Nephron progenitor cell (in vitro differentiated cells): Measurements from ENCODE around the gene CSMD2.

Experiments
- DNase-seq: peaks from one replicate; pipeline ENCODE4 v3.0.0; 2021
- H3K27ac Mint-ChIP-seq: 2 replicates; pipeline ENCODE4 v1.8.0; 2021; ENCODE audit warnings: mild to moderate bottlenecking, moderate library complexity, mixed read lengths
- H3K27me3 Mint-ChIP-seq: 2 replicates; pipeline ENCODE4 v1.8.0; 2021; ENCODE audit warnings: mild to moderate bottlenecking, low read depth, mixed read lengths; ENCODE audit not compliant: poor library complexity
- H3K36me3 Mint-ChIP-seq: 2 replicates; pipeline ENCODE4 v1.8.0; 2021; ENCODE audit warnings: low read depth, mixed read lengths
- H3K4me1 Mint-ChIP-seq: 2 replicates; pipeline ENCODE4 v1.8.0; 2021; ENCODE audit warnings: mixed read lengths
- H3K4me3 Mint-ChIP-seq: 2 replicates; pipeline ENCODE4 v1.8.0; 2021; ENCODE audit warnings: mild to moderate bottlenecking, moderate library complexity, mixed read lengths
- H3K9me3 Mint-ChIP-seq: 2 replicates; pipeline ENCODE4 v1.8.0; 2021; ENCODE audit warnings: mild to moderate bottlenecking, moderate library complexity, mixed read lengths
- CTCF ChIP-seq: fragments of 200-600 bp; sonication (generic); IDR thresholded peaks from 2 replicates; pipeline ENCODE4 v1.5.0; 2021; ENCODE audit warnings: antibody characterized with exemption

CSMD2 gene

GRCh38 chr1:33470495-33471012 lies 694.5 kb downstream of the CSMD2 start:
- TF ChIP-seq CTCF, result peak; percentile 78
- DNase-seq, result peak; percentile 70
- Mint-ChIP-seq H3K9me3 (peaks cover 7% of the 10 kb centered on the region), H3K27me3 (peaks cover 3% of the 10 kb centered on the region), H3K36me3 (no peaks in the 10 kb centered on the region), H3K4me1 (peaks cover 41% of the 10 kb centered on the region), H3K27ac (no peak overlapping the region), H3K4me3 (no peak overlapping the region)

GRCh38 chr1:33469691-33470090 lies 695.3 kb downstream of the CSMD2 start:
- H3K4me3 Mint-ChIP-seq, result no peak overlapping the region
- H3K36me3 Mint-ChIP-seq, result no peaks in the 10 kb centered on the region
- peaks cover 7% of the 10 kb centered on the region for H3K9me3 Mint-ChIP-seq
- H3K27ac Mint-ChIP-seq, result no peak overlapping the region
- peaks cover 3% of the 10 kb centered on the region for H3K27me3 Mint-ChIP-seq
- DNase-seq, result no peak
- peaks cover 41% of the 10 kb centered on the region for H3K4me1 Mint-ChIP-seq
- TF ChIP-seq CTCF, result no peak

- Mint-ChIP-seq H3K4me1 (peaks cover 41% of the 10 kb centered on the region), H3K27me3 (peaks cover 3% of the 10 kb centered on the region), H3K36me3 (no peaks in the 10 kb centered on the region), H3K9me3 (peaks cover 7% of the 10 kb centered on the region), H3K4me3 (no peak overlapping the region), H3K27ac (no peak overlapping the region)
- no peak for DNase-seq
- no peak for TF ChIP-seq CTCF
Observed at GRCh38 chr1:33468967-33469366, 696.1 kb downstream of the CSMD2 start.

GRCh38 chr1:33468531-33468930 lies 696.5 kb downstream of the CSMD2 start:
- Mint-ChIP-seq H3K27ac (no peak overlapping the region), H3K4me3 (no peak overlapping the region), H3K27me3 (peaks cover 3% of the 10 kb centered on the region), H3K36me3 (no peaks in the 10 kb centered on the region), H3K4me1 (peaks cover 38% of the 10 kb centered on the region), H3K9me3 (peaks cover 7% of the 10 kb centered on the region)
- no peak for DNase-seq
- no peak for TF ChIP-seq CTCF

- no peak for TF ChIP-seq CTCF
- H3K27ac Mint-ChIP-seq, result no peak overlapping the region
- peaks cover 3% of the 10 kb centered on the region for H3K27me3 Mint-ChIP-seq
- DNase-seq, result no peak
- H3K4me3 Mint-ChIP-seq, result no peak overlapping the region
- H3K36me3 Mint-ChIP-seq, result no peaks in the 10 kb centered on the region
- peaks cover 7% of the 10 kb centered on the region for H3K9me3 Mint-ChIP-seq
- peaks cover 35% of the 10 kb centered on the region for H3K4me1 Mint-ChIP-seq
Observed at GRCh38 chr1:33468011-33468410, 697.0 kb downstream of the CSMD2 start.

GRCh38 chr1:33466159-33466558 lies 698.9 kb downstream of the CSMD2 start:
- TF ChIP-seq CTCF, result no peak
- H3K27me3 Mint-ChIP-seq, result peaks cover 3% of the 10 kb centered on the region
- H3K27ac Mint-ChIP-seq, result no peak overlapping the region
- H3K4me3 Mint-ChIP-seq, result no peak overlapping the region
- H3K4me1 Mint-ChIP-seq, result peaks cover 33% of the 10 kb centered on the region
- H3K9me3 Mint-ChIP-seq, result peaks cover 7% of the 10 kb centered on the region
- no peak for DNase-seq
- H3K36me3 Mint-ChIP-seq, result no peaks in the 10 kb centered on the region
